Measurements from ENCODE around the gene PLXNA2. TPM values are rescaled to one million over a fixed set of nuclear protein-coding genes. Genes with fewer than 3 reads are reported as not detected.

The PLXNA2 gene
- total RNA-seq, 1 experiment from 2014 or later = 0.89 TPM

- BruUV-seq (replicated peaks) = no TSS peak
- CTCF ChIA-PET = no interaction called here
- ATAC-seq = no peak
Measured at GRCh38 chr1:208202333-208202995, 41.7 kb downstream of the PLXNA2 start.

GRCh38 chr1:208201229-208201628 is 43.0 kb downstream of the PLXNA2 start:
- intact Hi-C loops (cut with micrococcal nuclease) = no loop called here
- H3K4me1 ChIP-seq (ENCODE audit: control insufficient read depth in 1 of 2, insufficient read depth in 2 of 2, low read length in 2 of 2) = peaks cover 0 to 10% of the 10 kb centered on the region in 2 experiments; a peak in 2 of 4 replicates
- DNase-seq (ENCODE audit: low read depth, low spot score) (no peak), ATAC-seq (peak; percentile 40)
- RAD21 ChIA-PET (ENCODE audit: low non-redundant PET in 1 of 2, low total read pairs in 2 of 2, uncharacterized antibody in 2 of 2, unreplicated experiment in 2 of 2) = no interaction called here
- no peaks in the 10 kb centered on the region for H3K9me2 ChIP-seq (ENCODE audit: insufficient read depth)
- no peak for TF ChIP-seq POLR2A (IDR thresholded peaks at IDR 0.05; ENCODE audit: borderline replicate concordance, extremely low read depth, insufficient read depth, insufficient read length)
- no peak overlapping the region for H3K4me3 ChIP-seq (replicated peaks in 1 of 2; ENCODE audit: low read depth in 1 of 2, low read length in 2 of 2)
- CTCF ChIA-PET = no interaction called here
- H4K20me1 ChIP-seq (ENCODE audit: insufficient read depth) = no peaks in the 10 kb centered on the region
- H3K27ac ChIP-seq (ENCODE audit: low read depth, low read length) = no peak overlapping the region
- H3K36me3 ChIP-seq (ENCODE audit: control insufficient read depth in 1 of 2, insufficient read depth in 2 of 2, low read length in 2 of 2) = no peaks in the 10 kb centered on the region
- BruUV-seq (replicated peaks) = no TSS peak
- no peak overlapping the region for H3K9ac ChIP-seq (ENCODE audit: low read length)
- H2AFZ ChIP-seq (ENCODE audit: low read depth, low read length, poor library complexity, severe bottlenecking) = no peak overlapping the region
- H3K79me2 ChIP-seq (ENCODE audit: insufficient read depth, low read length) = no peaks in the 10 kb centered on the region
- H3K27me3 ChIP-seq (ENCODE audit: insufficient read depth, low read length) = no peaks in the 10 kb centered on the region
- POLR2A ChIA-PET = no interaction called here
- no peaks in the 10 kb centered on the region for H3K9me3 ChIP-seq (ENCODE audit: control insufficient read depth in 1 of 2, insufficient read depth in 1 of 2, low read depth in 1 of 2, low read length in 2 of 2)
- H3K4me2 ChIP-seq (ENCODE audit: low read length) = peak overlapping the region; percentile 33; the same call in 1 of the 2 replicates

More at GRCh38 chr1:208202333-208202995, 41.7 kb downstream of the PLXNA2 start:
- no peak overlapping the region for H2AFZ ChIP-seq (ENCODE audit: low read depth, low read length, poor library complexity, severe bottlenecking)
- H3K79me2 ChIP-seq (ENCODE audit: insufficient read depth, low read length) = no peaks in the 10 kb centered on the region
- peaks cover 0 to 10% of the 10 kb centered on the region in 2 experiments; a peak in 2 of 4 replicates for H3K4me1 ChIP-seq (ENCODE audit: control insufficient read depth in 1 of 2, insufficient read depth in 2 of 2, low read length in 2 of 2)
- H3K4me2 ChIP-seq (ENCODE audit: low read length) = no peak overlapping the region
- H3K9ac ChIP-seq (ENCODE audit: low read length) = no peak overlapping the region
- intact Hi-C loops (cut with micrococcal nuclease) = no loop called here
- H3K36me3 ChIP-seq (ENCODE audit: control insufficient read depth in 1 of 2, insufficient read depth in 2 of 2, low read length in 2 of 2) = no peaks in the 10 kb centered on the region
- POLR2A ChIA-PET = no interaction called here
- no peak for DNase-seq (ENCODE audit: low read depth, low spot score)
- TF ChIP-seq EZH2phosphoT487 (IDR thresholded peaks at IDR 0.05; ENCODE audit: borderline replicate concordance) (no peak), CEBPB (IDR thresholded peaks at IDR 0.05; ENCODE audit: low read depth) (no peak), EGR1 (IDR thresholded peaks at IDR 0.05; ENCODE audit: low read depth) (no peak), RAD21 (IDR thresholded peaks at IDR 0.05; ENCODE audit: low read depth) (no peak), SP1 (IDR thresholded peaks at IDR 0.05; ENCODE audit: low read depth) (no peak), ZFX (IDR thresholded peaks at IDR 0.05) (no peak), JUND (IDR thresholded peaks at IDR 0.05) (no peak), ZNF274 (IDR thresholded peaks at IDR 0.05; ENCODE audit: low read depth, low read length) (no peak), SIN3A (IDR thresholded peaks at IDR 0.05; ENCODE audit: low read depth) (no peak), ELF1 (IDR thresholded peaks at IDR 0.05; ENCODE audit: borderline replicate concordance, low read depth) (no peak), CBX3 (IDR thresholded peaks at IDR 0.05; ENCODE audit: low read depth) (no peak)
- H3K9me3 ChIP-seq (ENCODE audit: control insufficient read depth in 1 of 2, insufficient read depth in 1 of 2, low read depth in 1 of 2, low read length in 2 of 2) = no peaks in the 10 kb centered on the region
- H3K9me2 ChIP-seq (ENCODE audit: insufficient read depth) = no peaks in the 10 kb centered on the region
- H3K4me3 ChIP-seq (replicated peaks in 1 of 2; ENCODE audit: low read depth in 1 of 2, low read length in 2 of 2) = no peak overlapping the region
- H3K27me3 ChIP-seq (ENCODE audit: insufficient read depth, low read length) = no peaks in the 10 kb centered on the region
- no peaks in the 10 kb centered on the region for H4K20me1 ChIP-seq (ENCODE audit: insufficient read depth)
- RAD21 ChIA-PET (ENCODE audit: low non-redundant PET in 1 of 2, low total read pairs in 2 of 2, uncharacterized antibody in 2 of 2, unreplicated experiment in 2 of 2) = no interaction called here
- no peak overlapping the region for H3K27ac ChIP-seq (ENCODE audit: low read depth, low read length)

Data from HCT116 (cell line).